H1 (cell line): ENCODE data around the gene PRXL2B. TPM values are rescaled to one million over a fixed set of nuclear protein-coding genes. Genes with fewer than 3 reads are reported as not detected.

Source experiments
- CTCF ChIA-PET: fragments of 300-600 bp; sonication (Branson Sonifier 250); formaldehyde crosslinking; loops from one replicate; lab custom pipeline; 2021; ENCODE audit not compliant: partially characterized antibody; lab: Charles Lee
- POLR2A ChIA-PET: fragments of 300-600 bp; sonication (Branson Sonifier 250); formaldehyde crosslinking; loops from one replicate; lab custom pipeline; 2021; ENCODE audit warnings: inconsistent platforms; ENCODE audit not compliant: partially characterized antibody; lab: Charles Lee
- DNase-seq, 2 experiments: peaks; one replicate each; pipeline versions ENCODE4 v3.0.0 to v3.0.0-alpha.2; 2010 to 2022; ENCODE audit warnings: low spot score in 2 of 2, low read depth in 1 of 2, mixed read lengths in 1 of 2
- FAIRE-seq: peaks from 2 replicates; lab custom pipeline; 2011; peaks lifted over from hg19 to GRCh38; lab: Jason Lieb, UNC
- H2AFZ ChIP-seq: 2 replicates; pipeline ENCODE4 v1.8.1; 2012; ENCODE audit warnings: low read length, inconsistent platforms
- H2AK5ac ChIP-seq: 2 replicates; pipeline ENCODE4 v1.6.1; 2013; ENCODE audit warnings: low read depth, low read length
- H2BK120ac ChIP-seq: replicated peaks from 2 replicates; pipeline ENCODE3; 2013; ENCODE audit warnings: low read depth, low read length, inconsistent platforms
- H2BK12ac ChIP-seq: 2 replicates; pipeline ENCODE4 v1.6.1; 2013; ENCODE audit warnings: low read depth, low read length
- H2BK15ac ChIP-seq: 2 replicates; pipeline ENCODE4 v1.6.1; 2013; ENCODE audit warnings: low read length
- H2BK20ac ChIP-seq: 2 replicates; pipeline ENCODE4 v1.6.1; 2013; ENCODE audit warnings: low read length
- H2BK5ac ChIP-seq: 2 replicates; pipeline ENCODE4 v1.6.1; 2013; ENCODE audit warnings: low read depth, low read length
- H3K14ac ChIP-seq: 2 replicates; pipeline ENCODE4 v1.6.1; 2013; ENCODE audit warnings: inconsistent platforms; ENCODE audit not compliant: insufficient read length
- H3K18ac ChIP-seq: 2 replicates; pipeline ENCODE4 v1.6.1; 2013; ENCODE audit warnings: low read length; ENCODE audit errors: extremely low read depth
- H3K23ac ChIP-seq: 2 replicates; pipeline ENCODE4 v1.6.1; 2013; ENCODE audit warnings: inconsistent platforms; ENCODE audit not compliant: insufficient read length
- H3K23me2 ChIP-seq: 2 replicates; pipeline ENCODE4 v1.6.1; 2013; ENCODE audit warnings: low read depth, low read length
- H3K27ac ChIP-seq: 2 replicates; pipeline ENCODE4 v1.6.1; 2011; ENCODE audit warnings: low read depth, low read length, inconsistent platforms
- H3K27me3 ChIP-seq, 4 experiments: replicated peaks in 1 of 4; 1 replicate in 1 of 4; 2 replicates in 3 of 4; pipeline versions ENCODE4 v1.6.1 to v1.8.1; 2011 to 2013; ENCODE audit warnings: low read length in 3 of 4, mild to moderate bottlenecking in 3 of 4, inconsistent platforms in 2 of 4, mixed read lengths in 2 of 4, moderate library complexity in 1 of 4; ENCODE audit not compliant: control insufficient read depth in 3 of 4, insufficient read depth in 3 of 4; ENCODE audit errors: extremely low read depth in 1 of 4
- H3K36me3 ChIP-seq, 4 experiments: 2 replicates each; pipeline versions ENCODE4 v1.6.1 to v1.8.1; 2011 to 2013; ENCODE audit warnings: mild to moderate bottlenecking in 4 of 4, low read length in 3 of 4, moderate library complexity in 2 of 4, control low read depth in 1 of 4, inconsistent platforms in 1 of 4; ENCODE audit not compliant: insufficient read depth in 4 of 4, control insufficient read depth in 2 of 4
- H3K4ac ChIP-seq: replicated peaks from 2 replicates; pipeline ENCODE3; 2013; ENCODE audit warnings: low read length, low read depth, mixed read lengths, inconsistent platforms; ENCODE audit not compliant: insufficient read length
- H3K4me1 ChIP-seq, 4 experiments: replicated peaks in 1 of 4; 1 replicate in 1 of 4; 2 replicates in 3 of 4; pipeline versions ENCODE4 v1.6.1 to v1.8.1; 2011 to 2013; ENCODE audit warnings: low read length in 3 of 4, inconsistent platforms in 2 of 4, mixed read lengths in 1 of 4; ENCODE audit not compliant: insufficient read depth in 4 of 4, control insufficient read depth in 3 of 4
- H3K4me2 ChIP-seq, 2 experiments: 2 replicates each; pipeline versions ENCODE4 v1.6.1 to v1.8.1; 2011 to 2013; ENCODE audit warnings: low read depth in 2 of 2, low read length in 2 of 2, control low read depth in 1 of 2, inconsistent platforms in 1 of 2, mild to moderate bottlenecking in 1 of 2; ENCODE audit not compliant: insufficient read depth in 1 of 2
- H3K4me3 ChIP-seq, 4 experiments: fragments of 200-600, 300-600 bp in 1 of 4; sonication (generic), shearing (Covaris generic), sonication (Bioruptor Twin) in 1 of 4; 2 replicates each; pipeline versions ENCODE4 v1.5.1 to v1.8.1; 2011 to 2016; ENCODE audit warnings: low read length in 4 of 4, low read depth in 3 of 4, control low read depth in 2 of 4, inconsistent platforms in 2 of 4, mild to moderate bottlenecking in 2 of 4, mixed read lengths in 1 of 4, moderate library complexity in 1 of 4; ENCODE audit not compliant: insufficient read depth in 2 of 4; ENCODE audit errors: extremely low read depth in 1 of 4
- H3K56ac ChIP-seq: replicated peaks from 2 replicates; pipeline ENCODE3; 2013; ENCODE audit warnings: low read depth, mild to moderate bottlenecking, mixed read lengths, low read length, inconsistent platforms; ENCODE audit not compliant: insufficient read length
- H3K79me1 ChIP-seq: 2 replicates; pipeline ENCODE4 v1.6.1; 2013; ENCODE audit warnings: low read depth, low read length, control low read depth
- H3K79me2 ChIP-seq, 2 experiments: 2 replicates each; pipeline versions ENCODE4 v1.6.1 to v1.8.1; 2012 to 2013; ENCODE audit warnings: low read length in 2 of 2, mild to moderate bottlenecking in 2 of 2, inconsistent platforms in 1 of 2; ENCODE audit not compliant: insufficient read depth in 2 of 2, control insufficient read depth in 1 of 2
- H3K9ac ChIP-seq, 4 experiments: replicated peaks in 1 of 4; 1 replicate in 1 of 4; 2 replicates in 3 of 4; pipeline versions ENCODE4 v1.6.1 to v1.8.1; 2011 to 2013; ENCODE audit warnings: low read depth in 3 of 4, low read length in 3 of 4, control low read depth in 2 of 4, mild to moderate bottlenecking in 2 of 4, moderate library complexity in 2 of 4, inconsistent platforms in 1 of 4; ENCODE audit errors: extremely low read depth in 1 of 4
- H3K9me3 ChIP-seq, 2 experiments: 2 replicates each; pipeline versions ENCODE4 v1.6.1 to v1.8.1; 2012 to 2013; ENCODE audit warnings: mild to moderate bottlenecking in 2 of 2, moderate library complexity in 2 of 2, control low read depth in 1 of 2, inconsistent platforms in 1 of 2, low read depth in 1 of 2, low read length in 1 of 2, mixed read lengths in 1 of 2; ENCODE audit not compliant: insufficient read depth in 2 of 2
- H4K20me1 ChIP-seq, 2 experiments: replicated peaks in 1 of 2; 2 replicates each; pipeline versions ENCODE3 to v1.8.1; 2011 to 2013; ENCODE audit warnings: inconsistent platforms in 2 of 2, low read length in 2 of 2, mild to moderate bottlenecking in 1 of 2; ENCODE audit not compliant: insufficient read depth in 2 of 2, control insufficient read depth in 1 of 2
- H4K5ac ChIP-seq: 2 replicates; pipeline ENCODE4 v1.6.1; 2013; ENCODE audit warnings: low read length, low read depth, mixed read lengths, inconsistent platforms; ENCODE audit not compliant: insufficient read length
- H4K8ac ChIP-seq: 2 replicates; pipeline ENCODE4 v1.8.0; 2013; ENCODE audit warnings: mild to moderate bottlenecking, moderate library complexity, low read length, inconsistent platforms; ENCODE audit not compliant: insufficient read depth; ENCODE audit errors: extremely low read depth
- H4K91ac ChIP-seq: replicated peaks from 2 replicates; pipeline ENCODE3; 2013; ENCODE audit warnings: low read length, mixed read lengths, inconsistent platforms; ENCODE audit not compliant: insufficient read length
- CREB1 ChIP-seq: IDR thresholded peaks from 2 replicates; pipeline ENCODE4 v1.6.1; 2012; ENCODE audit warnings: inconsistent platforms
- RAD21 ChIP-seq, 2 experiments: IDR thresholded peaks in 1 of 2; conservative IDR thresholded peaks in 1 of 2; 2 replicates each; pipeline ENCODE4 v1.6.1; 2011; ENCODE audit warnings: low read depth in 2 of 2, low read length in 2 of 2, improper control_type of control experiment in 1 of 2, inconsistent platforms in 1 of 2, mild to moderate bottlenecking in 1 of 2, moderate library complexity in 1 of 2
- SAP30 ChIP-seq: fragments of 300-600 bp; sonication (generic); IDR thresholded peaks from 2 replicates; pipeline ENCODE4 v1.7.1; 2012; ENCODE audit warnings: low read length, moderate library complexity, mild to moderate bottlenecking, inconsistent platforms; ENCODE audit not compliant: insufficient read depth, insufficient replicate concordance
- SIN3A ChIP-seq, 2 experiments: IDR thresholded peaks in 1 of 2; conservative IDR thresholded peaks in 1 of 2; 2 replicates each; pipeline ENCODE4 v1.6.1; 2011 to 2012; ENCODE audit warnings: low read length in 2 of 2, improper control_type of control experiment in 1 of 2, low read depth in 1 of 2, mild to moderate bottlenecking in 1 of 2
- YY1 ChIP-seq: IDR thresholded peaks from 2 replicates; pipeline ENCODE4 v1.6.1; 2011; ENCODE audit warnings: low read depth, mild to moderate bottlenecking, low read length
- WGBS, 2 experiments: shearing (Covaris generic) in 1 of 2; methylation state at CpG; one replicate each; pipeline versions ENCODE4 v1.1.6 to v1.1.7; 2013 to 2015; ENCODE audit warnings: low lambda C conversion rate in 2 of 2, mixed read lengths in 2 of 2, inconsistent platforms in 1 of 2, low coverage in 1 of 2, missing lambda C conversion rate in 1 of 2; ENCODE audit not compliant: insufficient replicate concordance in 2 of 2, insufficient coverage in 1 of 2, insufficient read length in 1 of 2; ENCODE audit errors: extremely low coverage in 1 of 2, missing lambda C conversion rate in 1 of 2; 5-methylcytosine and 5-hydroxymethylcytosine counted together
- polyA plus RNA-seq, 7 experiments: library from polyadenylated mRNA; depleted of rRNA in 3 of 7; stranded (reverse) in 5 of 7; unstranded in 2 of 7; fragments of >200 nt in 5 of 7; fragments of 200-250 nt in 2 of 7; gene quantifications; 1 replicate in 5 of 7; 2 replicates in 1 of 7; 4 replicates in 1 of 7; pipeline versions ENCODE4 v1.2.1 to v1.2.3, GENCODE V29; 2011 to 2013; ENCODE audit warnings: missing spikeins in 2 of 7, mixed read lengths in 2 of 7
- total RNA-seq: library from RNA; stranded (reverse); fragmentation: NEBNext Ultra II Directional; extraction: Animal tissue kit (Norgen Biotek cat#: 25700); gene quantifications from 2 replicates; pipeline ENCODE4 v1.2.1, GENCODE V29; 2021

The PRXL2B gene
- total and polyA plus RNA-seq, 2 of the 8 experiments (the other 6 are each of a cell fraction or from before 2014, with no cell fraction given) = 35.3 to 46.0 TPM

DNA sequence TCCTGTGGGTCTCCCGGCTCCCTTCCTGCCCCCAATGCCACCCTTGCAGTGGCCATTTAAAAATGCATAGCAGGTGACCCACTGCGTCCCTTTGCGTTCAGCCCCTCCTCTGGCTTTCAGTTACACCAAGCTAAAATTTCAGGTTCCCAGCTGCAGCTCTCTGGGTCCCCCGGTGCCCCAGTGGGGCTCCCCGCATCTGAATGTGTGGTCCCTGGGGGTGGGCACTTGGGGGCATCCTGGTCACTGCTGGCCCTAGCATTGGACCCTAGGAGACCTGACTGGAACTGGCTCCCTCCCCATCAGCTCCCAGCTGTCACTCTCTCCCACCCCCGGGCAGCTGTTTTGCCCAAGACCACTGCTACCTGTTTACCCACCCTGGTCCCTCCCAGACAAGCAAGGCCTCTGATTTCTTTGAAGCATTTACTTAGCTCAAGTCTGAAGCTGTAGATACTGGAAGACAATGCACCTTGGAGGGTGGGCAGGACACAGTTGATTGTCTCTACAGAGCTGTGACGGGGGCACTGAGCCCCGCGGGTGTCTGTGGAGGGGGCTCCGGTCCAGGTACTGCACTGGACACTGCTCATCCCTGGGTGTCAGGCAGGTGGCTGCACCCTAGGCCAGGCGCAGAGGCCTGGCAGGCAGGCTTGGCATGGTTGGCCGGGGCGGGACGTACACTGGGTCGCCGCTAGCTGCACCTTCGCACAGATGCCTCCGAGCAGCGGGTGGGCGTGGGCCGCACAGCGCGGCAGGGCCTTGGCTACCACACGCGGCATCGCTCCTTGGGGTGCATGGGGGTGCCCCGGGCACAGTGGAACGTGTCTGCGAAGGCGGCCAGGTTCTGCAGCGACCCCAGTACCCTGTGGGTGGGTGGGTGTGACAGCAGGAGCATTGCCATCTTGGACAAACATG, 3.9 kb downstream of the PRXL2B start:
- H2BK15ac ChIP-seq = no peak overlapping the region
- no peaks in the 10 kb centered on the region; the same call in 1 of the 2 replicates for H3K79me1 ChIP-seq
- H3K36me3 ChIP-seq = peaks cover 0 to 8% (median 0%) of the 10 kb centered on the region in 4 experiments; a peak in 1 of 8 replicates
- 93% methylated on average over 24 of the region's 31 CpGs; no CpG with 5 or more reads in 1 of the 2 experiments for WGBS, 2 experiments
- FAIRE-seq = no peak
- H4K5ac ChIP-seq = no peak overlapping the region
- no peak overlapping the region for H3K56ac ChIP-seq
- H4K20me1 ChIP-seq = peaks cover 2 to 3% of the 10 kb centered on the region in 2 experiments
- H3K4me1 ChIP-seq = peaks cover 0 to 9% (median 2%) of the 10 kb centered on the region in 4 experiments; a peak in 1 of 7 replicates
- H3K27me3 ChIP-seq = no peaks in the 10 kb centered on the region
- POLR2A ChIA-PET = no interaction called here
- H3K23me2 ChIP-seq = peaks cover 12% of the 10 kb centered on the region
- no peak overlapping the region for H4K8ac ChIP-seq
- H2BK20ac ChIP-seq = no peak overlapping the region
- H2AK5ac ChIP-seq = no peak overlapping the region
- H3K4me2 ChIP-seq = no peak overlapping the region
- H3K9me3 ChIP-seq = peaks cover 0 to 12% of the 10 kb centered on the region in 2 experiments; a peak in 2 of 4 replicates
- no peak overlapping the region for H3K23ac ChIP-seq
- H2BK5ac ChIP-seq = no peak overlapping the region
- no peak overlapping the region for H4K91ac ChIP-seq
- CTCF ChIA-PET = no interaction called here
- no peak overlapping the region for H3K4me3 ChIP-seq
- H2BK12ac ChIP-seq = no peak overlapping the region
- H3K79me2 ChIP-seq = no peaks in the 10 kb centered on the region
- no peak overlapping the region for H3K14ac ChIP-seq
- DNase-seq = no peak
- H3K27ac ChIP-seq = no peak overlapping the region
- no peak overlapping the region for H2AFZ ChIP-seq
- H3K18ac ChIP-seq = no peak overlapping the region
- no peak overlapping the region for H2BK120ac ChIP-seq
- H3K4ac ChIP-seq = no peak overlapping the region
- H3K9ac ChIP-seq = no peak overlapping the region
- TF ChIP-seq RAD21 (IDR thresholded peaks at IDR 0.05 in 1 of 2, conservative IDR thresholded peaks at IDR 0.05 in 1 of 2; ENCODE audit: low read depth in 2 of 2, low read length in 2 of 2) = no peak
- TF ChIP-seq SAP30 = no peak
- TF ChIP-seq SIN3A (conservative IDR thresholded peaks at IDR 0.05 in 1 of 2, IDR thresholded peaks at IDR 0.05 in 1 of 2; ENCODE audit: low read depth in 1 of 2, low read length in 2 of 2) = no peak
- TF ChIP-seq YY1 = no peak
- TF ChIP-seq CREB1 = no peak
